Large intestine (tissue), 3 donors: ENCODE measurements around the gene ANGPTL5. TPM values are rescaled to one million over a fixed set of nuclear protein-coding genes. Genes with fewer than 3 reads are reported as not detected.

ENCODE experiments used
- DNase-seq, 2 donors: peaks; one replicate each; pipeline versions ENCODE4 v3.0.0 to v3.0.0-alpha.2; 2013
- H3K27ac ChIP-seq: one replicate; pipeline ENCODE4 v1.5.1; 2013; ENCODE audit warnings: low read length
- H3K27me3 ChIP-seq: 2 replicates; pipeline ENCODE4 v1.6.1; 2013; ENCODE audit warnings: low read length; ENCODE audit not compliant: control insufficient read depth, insufficient read depth
- H3K36me3 ChIP-seq: 2 replicates; pipeline ENCODE4 v1.6.1; 2013; ENCODE audit warnings: low read length; ENCODE audit not compliant: control insufficient read depth, insufficient read depth
- H3K4me1 ChIP-seq: one replicate; pipeline ENCODE4 v1.6.1; 2013; ENCODE audit warnings: low read length; ENCODE audit not compliant: control insufficient read depth, insufficient read depth
- H3K4me3 ChIP-seq: one replicate; pipeline ENCODE4 v1.5.1; 2013; ENCODE audit warnings: low read length
- H3K9me3 ChIP-seq: one replicate; pipeline ENCODE4 v1.6.1; 2013; ENCODE audit warnings: mild to moderate bottlenecking, low read depth, low read length, moderate library complexity; ENCODE audit not compliant: control insufficient read depth
- WGBS: methylation state at CpG from one replicate; pipeline ENCODE4 v1.1.5; 2013; ENCODE audit warnings: low lambda C conversion rate; ENCODE audit not compliant: insufficient coverage; 5-methylcytosine and 5-hydroxymethylcytosine counted together
- polyA plus RNA-seq: library from polyadenylated mRNA; unstranded; fragments of 120-200 nt; gene quantifications from one replicate; pipeline ENCODE4 v1.2.1, GENCODE V29; 2013

ANGPTL5 gene
- polyA plus RNA-seq, 1 donor, result 0.06 TPM

GRCh38 chr11:101907815-101908214, 8.5 kb downstream of the ANGPTL5 start:
- WGBS, result no CpG with 5 or more reads among the region's 1 CpG
- H3K36me3 ChIP-seq, result no peaks in the 10 kb centered on the region
- no peaks in the 10 kb centered on the region for H3K27me3 ChIP-seq
- H3K4me3 ChIP-seq, result no peak overlapping the region
- H3K9me3 ChIP-seq, result no peaks in the 10 kb centered on the region
- no peaks in the 10 kb centered on the region for H3K4me1 ChIP-seq
- no peak for DNase-seq
- H3K27ac ChIP-seq, result no peak overlapping the region

- H3K4me1 ChIP-seq, result no peaks in the 10 kb centered on the region
- H3K27me3 ChIP-seq, result no peaks in the 10 kb centered on the region
- WGBS, result 88% methylated on average over 1 of the region's 1 CpG
- H3K36me3 ChIP-seq, result no peaks in the 10 kb centered on the region
- H3K27ac ChIP-seq, result no peak overlapping the region
- H3K4me3 ChIP-seq, result no peak overlapping the region
- peak in 1 of 2 donors; percentile 8 for DNase-seq
- no peaks in the 10 kb centered on the region for H3K9me3 ChIP-seq
Measured at GRCh38 chr11:101894505-101894904, 21.8 kb downstream of the ANGPTL5 start.

- H3K27me3 ChIP-seq, result no peaks in the 10 kb centered on the region
- H3K4me1 ChIP-seq, result no peaks in the 10 kb centered on the region
- H3K36me3 ChIP-seq, result no peaks in the 10 kb centered on the region
- no peak for DNase-seq
- H3K27ac ChIP-seq, result no peak overlapping the region
- no peaks in the 10 kb centered on the region for H3K9me3 ChIP-seq
- H3K4me3 ChIP-seq, result no peak overlapping the region
- WGBS, result 71% methylated on average over 1 of the region's 4 CpGs
Measured at GRCh38 chr11:101889767-101890166, 26.6 kb downstream of the ANGPTL5 start.

GRCh38 chr11:101885631-101886030, 30.7 kb downstream of the ANGPTL5 start:
- H3K36me3 ChIP-seq, result no peaks in the 10 kb centered on the region
- WGBS, result 98% methylated on average over 4 of the region's 4 CpGs
- H3K27me3 ChIP-seq, result no peaks in the 10 kb centered on the region
- H3K4me3 ChIP-seq, result no peak overlapping the region
- no peaks in the 10 kb centered on the region for H3K9me3 ChIP-seq
- H3K4me1 ChIP-seq, result no peaks in the 10 kb centered on the region
- DNase-seq, result no peak
- no peak overlapping the region for H3K27ac ChIP-seq

- no peak overlapping the region for H3K4me3 ChIP-seq
- no peaks in the 10 kb centered on the region for H3K36me3 ChIP-seq
- H3K4me1 ChIP-seq, result no peaks in the 10 kb centered on the region
- WGBS, result no CpG with 5 or more reads among the region's 2 CpGs
- H3K27me3 ChIP-seq, result no peaks in the 10 kb centered on the region
- no peaks in the 10 kb centered on the region for H3K9me3 ChIP-seq
- no peak overlapping the region for H3K27ac ChIP-seq
- DNase-seq, result no peak
Measured at GRCh38 chr11:101881586-101881985, 34.7 kb downstream of the ANGPTL5 start.

- H3K9me3 ChIP-seq, result no peaks in the 10 kb centered on the region
Measured at GRCh38 chr11:101880222-101880621, 36.1 kb downstream of the ANGPTL5 start.

GRCh38 chr11:101872171-101872882, 44.0 kb downstream of the ANGPTL5 start:
- Histone ChIP-seq H3K4me1 (peaks cover 14% of the 10 kb centered on the region), H3K4me3 (no peak overlapping the region), H3K27me3 (no peaks in the 10 kb centered on the region), H3K36me3 (no peaks in the 10 kb centered on the region), H3K27ac (no peak overlapping the region), H3K9me3 (no peaks in the 10 kb centered on the region)
- no peak for DNase-seq
- 100% methylated on average over 2 of the region's 6 CpGs for WGBS

More at GRCh38 chr11:101880222-101880621, 36.1 kb downstream of the ANGPTL5 start:
- Histone ChIP-seq H3K4me3 (no peak overlapping the region), H3K27ac (no peak overlapping the region), H3K27me3 (no peaks in the 10 kb centered on the region), H3K4me1 (no peaks in the 10 kb centered on the region), H3K36me3 (no peaks in the 10 kb centered on the region)
- DNase-seq, result peak; percentile 30 to 69
- no CpG with 5 or more reads among the region's 4 CpGs for WGBS

GRCh38 chr11:101870510-101870909, 45.8 kb downstream of the ANGPTL5 start:
- 83% methylated on average over 5 of the region's 6 CpGs for WGBS
- Histone ChIP-seq H3K27me3 (no peaks in the 10 kb centered on the region), H3K9me3 (no peaks in the 10 kb centered on the region), H3K36me3 (no peaks in the 10 kb centered on the region), H3K27ac (peak overlapping the region; percentile 12), H3K4me1 (peaks cover 26% of the 10 kb centered on the region), H3K4me3 (no peak overlapping the region)
- peak; percentile 50 to 64 for DNase-seq

- Histone ChIP-seq H3K36me3 (no peaks in the 10 kb centered on the region), H3K9me3 (peaks cover 3% of the 10 kb centered on the region), H3K4me3 (no peak overlapping the region), H3K27ac (peak overlapping the region; percentile 79), H3K4me1 (peaks cover 40% of the 10 kb centered on the region), H3K27me3 (no peaks in the 10 kb centered on the region)
- DNase-seq, result no peak
- WGBS, result 50% methylated on average over 1 of the region's 2 CpGs
Measured at GRCh38 chr11:101867951-101868350, 48.4 kb downstream of the ANGPTL5 start.

GRCh38 chr11:101866619-101867491, 49.5 kb downstream of the ANGPTL5 start:
- WGBS, result 55% methylated on average over 2 of the region's 5 CpGs
- H3K9me3 ChIP-seq, result peaks cover 3% of the 10 kb centered on the region
- H3K27me3 ChIP-seq, result no peaks in the 10 kb centered on the region
- peak overlapping the region; percentile 80 for H3K27ac ChIP-seq
- peaks cover 40% of the 10 kb centered on the region for H3K4me1 ChIP-seq
- H3K36me3 ChIP-seq, result no peaks in the 10 kb centered on the region
- no peak overlapping the region for H3K4me3 ChIP-seq
- DNase-seq, result peak; percentile 85 to 94
